Measurements from ENCODE around the gene CILP.

CILP gene

DNA sequence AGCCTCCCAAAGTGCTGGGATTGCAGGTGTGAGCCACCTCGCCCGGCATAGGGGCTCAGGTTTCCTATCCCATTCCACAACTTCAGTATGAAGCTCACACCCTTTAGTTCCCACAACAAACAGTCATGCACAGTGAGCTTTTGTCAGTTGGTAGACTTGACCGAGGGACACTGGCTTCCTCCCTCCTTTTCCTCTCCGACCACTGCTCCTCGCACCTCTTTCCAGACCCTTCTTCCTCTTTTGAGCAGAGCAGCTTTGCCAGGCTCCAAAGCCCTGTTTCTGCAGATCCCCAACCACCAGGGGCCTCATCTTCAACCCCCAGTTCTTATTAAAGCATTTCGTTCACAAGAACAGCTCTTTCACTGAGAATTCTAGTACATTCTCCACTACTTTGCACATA lies 12.7 kb upstream of the CILP start:
- DNase-seq, result no peak

DNA sequence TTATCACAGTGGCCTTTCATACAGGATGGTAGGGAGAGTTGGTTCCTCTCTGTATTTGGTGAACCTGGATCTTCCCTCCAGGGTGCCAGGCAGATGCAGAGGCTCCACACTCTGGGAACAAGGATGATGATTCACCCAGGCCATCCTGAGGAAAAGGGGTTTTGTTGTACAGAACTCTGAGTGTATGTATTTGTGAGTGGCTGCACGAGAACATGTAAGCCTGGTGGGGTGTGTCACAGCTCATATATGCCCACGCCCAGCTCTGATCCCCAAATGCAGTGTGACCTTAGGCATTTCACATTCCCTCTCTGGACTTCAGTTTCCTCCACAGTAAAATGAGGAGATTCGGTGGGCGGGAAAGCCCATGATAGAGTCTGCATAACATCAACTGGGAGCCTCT lies 11.6 kb upstream of the CILP start:
- DNase-seq, result no peak

DNA sequence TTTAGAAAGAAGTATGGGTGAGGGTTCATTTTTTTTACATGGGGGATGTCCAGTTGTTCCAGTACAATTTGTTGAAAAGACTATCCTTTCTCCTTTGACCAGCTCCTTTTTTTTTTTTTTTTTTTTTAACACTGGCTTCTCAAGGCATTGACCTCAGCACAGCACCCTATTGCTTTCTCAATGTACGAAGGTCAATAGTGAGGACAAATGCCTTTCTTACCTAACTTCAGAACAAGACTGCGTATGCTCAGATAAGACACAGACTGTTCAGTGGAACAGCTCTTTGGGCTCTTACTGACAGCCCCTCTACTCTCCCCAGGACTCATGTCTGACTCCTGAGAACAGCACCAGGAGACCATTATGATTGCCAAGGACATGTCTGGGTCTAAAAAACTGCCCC lies 10.4 kb upstream of the CILP start:
- DNase-seq, result no peak

DNA sequence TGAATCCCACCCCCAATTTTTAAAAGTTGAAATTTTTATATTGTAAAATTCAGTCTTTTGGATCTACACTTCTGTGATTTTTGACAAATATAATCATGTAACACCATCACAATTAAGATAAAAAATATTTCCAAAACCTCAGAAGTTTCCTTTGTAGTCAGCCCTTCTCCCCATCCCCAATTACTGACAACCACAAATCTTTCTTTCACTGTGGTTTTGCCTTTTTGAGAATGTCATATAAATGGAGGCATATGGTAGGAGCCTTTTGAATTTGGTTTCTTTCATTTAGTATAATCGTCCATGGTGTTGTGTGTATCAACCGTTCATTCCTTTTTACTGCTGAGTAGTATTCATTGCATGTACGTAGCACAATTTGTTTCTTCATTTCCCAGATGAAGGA lies 7.9 kb upstream of the CILP start:
- DNase-seq, result no peak

DNA sequence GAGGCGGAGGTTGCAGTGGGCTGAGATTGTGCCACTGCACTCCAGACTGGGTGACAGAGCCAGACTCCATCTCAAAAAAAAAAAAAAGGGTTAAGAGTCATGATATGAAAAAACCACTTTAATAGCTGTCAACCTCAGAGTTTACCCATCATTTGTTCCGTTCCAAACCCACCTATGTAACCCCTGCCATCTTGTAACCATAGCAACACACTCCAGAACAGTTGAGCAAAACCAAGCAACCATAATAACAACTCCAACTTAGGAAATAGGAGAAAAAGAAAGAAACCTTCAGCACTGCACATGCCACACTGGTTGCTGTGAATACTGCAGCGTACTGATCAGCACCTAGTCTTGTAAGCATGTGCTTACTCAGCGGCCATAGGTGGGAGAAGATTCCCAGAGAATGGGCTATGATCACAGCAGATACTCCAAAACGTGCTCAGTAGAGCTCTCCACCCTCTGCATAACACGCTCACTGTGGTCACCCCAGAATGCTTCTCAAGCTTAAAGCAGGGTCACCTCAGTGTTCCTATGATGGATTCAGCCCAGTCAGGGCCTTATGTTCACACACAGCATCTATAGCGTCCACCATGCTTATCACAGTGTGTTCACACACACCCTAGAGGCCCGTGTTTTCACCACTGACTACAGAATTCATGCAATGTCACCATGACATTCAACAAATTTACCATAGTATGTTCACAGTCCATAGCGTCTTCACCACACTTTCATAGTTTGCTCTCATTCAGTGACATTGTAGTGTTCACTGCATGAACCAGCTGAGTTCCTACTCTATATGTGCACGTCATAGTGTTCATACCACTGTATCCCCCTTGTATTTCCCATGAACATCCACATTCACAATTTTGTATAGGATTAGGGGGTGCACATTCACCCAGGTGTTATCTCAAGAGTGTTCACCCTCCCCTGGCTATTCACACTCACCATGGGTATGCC lies 6.5 kb upstream of the CILP start:
- no peak for DNase-seq

DNA sequence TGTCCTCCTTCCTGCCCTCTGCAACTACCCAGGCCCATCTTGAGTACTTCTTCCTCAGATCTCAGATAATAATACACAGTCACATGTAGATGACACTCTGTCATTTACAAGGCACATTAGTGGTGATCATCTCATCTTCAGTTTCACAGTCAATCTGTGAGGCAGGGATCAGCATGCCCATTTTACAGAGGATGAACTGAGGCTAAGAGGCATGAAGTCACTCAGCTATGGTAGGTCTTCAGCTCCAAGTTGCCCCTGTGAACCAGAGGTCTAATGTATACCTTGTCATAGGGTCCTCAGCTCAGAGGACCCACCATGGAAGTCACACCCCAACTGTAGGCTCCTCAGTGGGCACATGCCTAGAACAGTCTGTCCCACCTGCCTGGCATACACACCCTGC lies 4.2 kb upstream of the CILP start:
- DNase-seq, result no peak

DNA sequence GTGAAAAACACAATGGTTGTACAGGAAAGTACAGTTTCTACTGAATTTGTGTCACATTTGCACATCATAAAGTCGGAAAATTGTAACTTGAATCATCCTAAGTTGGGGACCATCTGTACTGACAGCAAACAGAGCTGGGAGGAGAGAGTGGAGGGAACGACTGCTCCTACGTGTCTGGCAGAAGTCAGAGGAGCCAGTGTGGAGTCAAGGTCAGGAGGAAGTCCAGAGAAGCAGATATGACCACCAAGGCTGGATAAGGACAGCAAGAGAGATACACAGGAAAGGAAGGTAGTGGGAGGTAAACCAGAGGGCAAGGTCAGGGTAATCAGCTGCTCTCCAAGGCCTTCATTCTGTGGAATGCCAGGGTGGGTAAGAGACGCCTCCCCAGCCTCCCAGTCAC lies 2.7 kb upstream of the CILP start:
- no peak for DNase-seq

DNA sequence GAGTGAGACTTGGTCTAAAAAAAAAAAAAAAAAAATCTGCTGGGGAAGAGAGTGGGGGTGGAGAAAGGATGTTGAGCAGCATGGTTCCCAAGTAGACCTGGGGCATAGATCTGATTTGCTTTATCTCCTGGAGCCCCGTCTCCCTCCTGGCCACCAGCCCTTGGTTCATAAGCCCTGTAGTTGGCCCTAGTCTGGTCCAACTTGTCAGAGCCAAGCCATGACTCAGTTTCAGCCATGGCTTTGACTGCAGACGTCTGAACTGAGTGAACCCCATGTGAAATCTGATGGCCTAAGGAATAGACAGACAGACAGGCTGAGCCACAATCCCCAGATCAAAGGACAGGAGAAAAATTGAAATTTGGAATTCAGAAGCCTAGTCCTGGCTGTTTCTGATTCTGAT lies 2.0 kb upstream of the CILP start:
- DNase-seq, result no peak

DNA sequence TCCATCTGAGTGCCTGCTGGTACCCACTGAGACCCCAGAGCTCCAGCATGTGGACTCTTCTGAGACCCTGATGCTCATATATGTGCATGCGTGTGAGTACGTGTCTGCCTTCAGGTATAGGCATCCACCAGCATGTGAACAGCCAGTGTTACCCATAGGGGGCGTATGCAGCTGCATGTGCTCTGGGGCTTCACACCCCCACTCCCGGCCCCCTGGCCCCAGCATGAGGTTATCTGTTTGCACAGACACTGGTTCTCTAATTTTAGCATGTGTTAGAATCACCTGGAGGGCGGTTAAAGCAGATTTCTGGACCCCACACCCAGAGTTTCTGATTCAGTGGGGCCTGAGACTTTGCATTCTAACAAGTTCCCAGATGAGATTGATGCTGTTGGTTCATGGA lies 824 bp upstream of the CILP start:
- no peak for DNase-seq

DNA sequence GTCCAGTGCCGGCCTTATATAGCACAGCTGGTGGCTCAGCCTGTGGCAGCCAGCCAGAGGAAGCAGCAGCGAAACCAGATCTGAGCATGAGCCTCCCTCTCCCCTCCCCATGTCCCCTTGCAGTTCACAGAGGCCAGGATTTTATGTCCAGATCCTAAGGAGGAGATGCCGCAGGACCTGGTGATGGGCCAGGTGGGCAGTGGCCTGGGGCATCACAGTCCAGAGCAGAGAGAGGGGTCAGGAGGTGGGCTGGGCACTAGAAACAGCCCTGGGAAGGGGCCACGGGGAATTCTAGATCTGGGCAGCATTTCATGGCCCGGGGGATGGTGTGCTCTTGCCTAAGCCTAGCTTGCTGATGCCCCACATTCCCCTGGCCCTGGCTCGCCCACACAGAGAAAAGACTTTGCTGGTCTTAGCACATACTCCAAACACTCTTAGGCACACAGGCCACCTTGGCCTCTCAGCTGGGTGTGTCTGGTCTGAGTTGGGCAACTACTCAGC lies 259 bp upstream of the CILP start:
- DNase-seq, result no peak

DNA sequence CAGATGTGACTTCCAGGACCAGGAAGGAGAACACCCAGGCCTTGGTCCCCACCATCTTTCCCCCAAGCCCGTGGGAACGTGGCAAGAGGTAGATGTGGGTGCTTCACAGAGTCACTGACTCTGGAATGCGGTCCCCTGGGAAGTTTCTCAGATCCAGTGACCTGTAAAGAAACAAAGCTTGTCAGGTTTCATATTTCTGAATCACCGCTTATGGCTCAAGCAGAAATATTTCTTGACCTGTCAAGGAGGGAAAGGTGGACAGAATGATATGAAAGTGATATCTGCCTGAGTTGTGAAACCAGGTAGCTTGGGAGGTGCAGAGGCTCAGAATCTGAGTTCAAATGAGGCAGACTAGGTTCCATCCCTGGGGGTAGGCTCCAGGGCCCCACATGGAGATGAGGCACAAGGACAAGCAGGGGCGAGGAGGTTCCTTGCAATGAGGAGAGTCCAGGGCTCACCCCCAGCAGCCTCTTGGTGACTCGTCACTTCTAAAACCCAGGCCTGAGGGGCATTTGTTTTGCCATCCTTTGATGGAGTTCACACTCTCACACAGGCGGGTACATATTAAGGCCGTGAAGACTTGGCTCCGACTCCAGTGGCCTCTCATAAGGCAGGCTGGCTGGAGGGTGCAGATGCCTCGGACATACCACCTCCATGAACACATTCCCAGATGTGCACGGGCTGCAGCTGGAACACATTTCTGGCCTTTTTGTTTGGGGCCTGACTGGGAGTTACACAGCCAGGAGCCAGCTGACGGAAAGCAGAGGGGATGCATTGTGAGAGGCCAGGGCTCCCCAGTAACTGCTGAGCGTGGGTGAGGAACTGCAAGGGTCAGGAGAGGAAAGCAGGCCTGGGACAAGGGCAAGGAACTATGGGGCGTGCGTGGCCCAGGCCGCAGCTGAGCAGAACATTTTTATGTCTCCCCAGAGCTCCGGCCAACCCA lies 1.3 kb downstream of the CILP start:
- no peak for DNase-seq

DNA sequence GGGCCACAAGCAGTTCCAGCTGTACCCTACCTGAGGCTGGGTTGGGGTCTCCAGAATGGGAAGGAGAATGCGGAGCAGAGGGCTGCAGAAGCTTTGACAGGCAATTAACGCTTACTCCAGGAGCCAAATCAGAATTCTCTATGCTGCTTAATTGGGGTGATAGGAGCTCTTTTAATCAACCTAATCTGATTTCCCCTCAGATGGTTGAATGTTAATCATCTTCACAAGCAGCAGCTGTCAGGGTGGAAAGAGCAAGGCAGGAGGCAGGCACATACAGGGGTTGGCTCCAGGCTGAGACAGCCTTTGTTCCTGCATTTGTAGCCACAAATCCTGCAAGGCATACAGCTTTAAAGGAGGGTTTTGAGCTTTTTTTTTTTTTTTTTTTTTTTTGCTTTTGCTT lies 2.6 kb downstream of the CILP start:
- DNase-seq, result no peak

DNA sequence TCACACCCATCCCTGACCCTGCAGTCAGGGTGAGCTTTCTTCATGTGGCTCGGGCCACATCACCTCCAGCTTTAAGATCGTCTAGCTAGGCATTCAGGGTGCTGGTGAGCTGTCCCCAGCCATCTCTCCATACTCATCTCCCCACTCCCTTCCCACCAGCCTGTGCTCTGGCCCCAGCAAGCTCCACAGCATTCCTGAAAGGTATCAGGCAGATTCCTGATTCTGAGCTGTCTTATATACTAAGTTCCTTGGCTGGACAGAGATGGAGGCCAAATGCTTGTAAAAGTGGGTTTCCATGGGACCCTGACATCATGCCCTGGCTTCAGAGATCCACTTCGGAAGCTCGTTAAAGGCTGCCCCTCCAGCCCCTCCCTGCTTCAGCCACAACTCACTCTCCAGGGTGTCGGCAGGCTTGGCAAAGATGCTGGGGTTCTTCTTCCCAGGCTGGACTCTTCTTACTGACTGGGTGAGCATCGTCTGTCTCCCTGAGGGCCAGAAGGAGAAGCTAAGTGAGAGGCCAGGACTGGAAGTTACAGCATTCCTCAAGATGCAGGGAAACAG lies 3.9 kb downstream of the CILP start:
- no peak for DNase-seq

DNA sequence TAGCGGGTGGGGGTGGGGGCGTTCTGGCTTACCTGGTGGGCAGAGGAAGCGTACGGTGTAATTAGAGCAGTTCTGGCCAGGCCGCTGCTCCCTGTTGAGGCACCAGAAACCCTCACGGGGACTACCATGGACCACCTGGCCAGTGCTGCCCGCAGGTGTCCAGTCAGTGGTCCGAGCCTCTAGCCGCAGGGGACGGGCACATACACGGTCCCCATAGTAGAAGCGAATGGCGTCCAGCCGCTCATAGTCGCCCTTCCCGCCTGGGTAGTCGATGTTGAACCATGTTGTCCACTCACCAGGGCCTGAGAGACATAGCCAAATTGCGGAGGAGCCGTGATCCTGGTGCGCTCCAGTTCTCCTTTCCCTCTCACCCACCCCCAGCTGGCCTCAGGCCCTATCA lies 4.5 kb downstream of the CILP start:
- no peak for DNase-seq

DNA sequence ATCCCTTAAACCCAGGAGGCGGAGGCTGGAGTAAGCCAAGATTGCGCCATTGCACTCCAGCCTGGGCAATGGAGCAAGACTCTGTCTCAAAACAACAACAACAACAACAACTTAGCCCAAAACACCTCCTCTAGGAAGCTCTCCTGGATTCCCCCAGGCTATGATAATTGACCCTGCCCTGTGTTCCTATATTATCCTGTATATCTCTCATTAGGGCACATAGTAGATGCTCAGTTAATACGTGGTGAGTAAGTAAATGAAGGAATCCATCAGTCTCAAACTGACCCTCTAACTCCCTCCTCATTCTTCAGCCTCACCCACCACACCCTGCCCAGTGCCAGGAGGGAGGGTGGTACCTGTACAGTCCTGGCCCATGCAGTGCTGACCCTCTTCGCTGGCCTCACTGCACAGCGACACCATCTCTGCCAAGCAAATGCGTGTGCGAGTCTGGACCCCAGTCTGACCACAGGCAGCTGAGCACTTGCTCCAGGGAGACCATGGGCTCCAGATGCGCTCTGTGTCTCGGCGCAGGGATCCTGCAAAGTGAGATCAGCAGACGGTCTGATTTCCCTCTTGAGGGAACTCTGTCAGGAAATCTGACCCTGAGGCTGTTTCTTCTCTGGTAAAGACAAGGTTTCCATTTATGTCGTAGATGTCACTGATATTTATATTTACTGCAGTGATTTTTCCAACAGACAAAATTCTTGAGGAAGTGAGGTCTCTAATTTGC lies 6.2 kb downstream of the CILP start:
- DNase-seq, result no peak

DNA sequence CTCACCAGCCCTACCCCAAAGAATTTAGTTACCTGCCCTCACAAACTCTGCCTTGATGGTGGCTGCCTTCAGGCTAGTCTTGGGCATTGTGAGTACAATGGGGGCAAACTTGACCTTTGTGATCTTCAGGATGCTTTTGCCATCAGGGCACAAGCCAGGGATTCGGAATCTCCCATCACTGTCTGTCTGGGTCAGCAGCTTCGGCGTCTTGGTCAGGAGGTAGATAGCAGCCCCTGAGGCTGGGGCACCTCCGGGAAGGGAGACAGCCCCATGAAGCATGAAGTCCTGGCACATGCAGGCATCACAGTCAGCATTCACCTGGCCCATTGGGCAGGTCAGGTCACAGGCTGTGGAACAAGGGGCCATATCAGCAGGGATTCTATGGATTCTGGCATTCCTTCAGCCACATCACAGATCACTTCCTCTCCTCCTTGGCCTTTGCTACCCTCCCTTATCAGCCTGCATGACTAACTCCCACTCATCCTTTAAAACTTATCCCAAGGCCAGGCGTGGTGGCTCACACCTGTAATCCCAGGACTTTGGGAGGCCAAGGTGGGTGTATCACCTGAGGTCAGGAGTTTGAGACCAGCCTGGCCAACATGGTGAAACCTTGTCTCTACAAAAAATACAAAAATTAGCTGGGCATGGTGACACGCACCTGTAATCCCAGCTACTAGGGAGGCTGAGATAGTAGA lies 6.9 kb downstream of the CILP start:
- DNase-seq, result no peak

DNA sequence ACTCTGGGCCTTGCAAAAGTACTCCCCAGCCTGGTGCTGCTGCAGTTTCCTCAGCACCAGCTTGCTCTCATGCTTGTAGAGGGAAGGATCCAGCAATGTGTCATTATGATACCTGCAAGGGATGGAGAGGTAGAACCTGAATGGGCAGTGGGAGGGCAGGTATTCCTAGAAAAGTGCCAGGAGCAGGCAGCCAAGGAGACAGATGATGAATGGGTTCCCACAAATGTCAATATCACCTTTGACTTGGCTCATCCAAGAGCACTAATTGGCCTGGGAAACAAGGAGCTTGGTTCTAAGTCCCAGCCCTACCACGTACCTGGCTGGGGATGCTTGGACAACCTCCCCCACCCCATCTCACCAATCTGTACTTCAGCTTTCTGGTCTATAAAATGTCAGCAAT lies 9.4 kb downstream of the CILP start:
- no peak for DNase-seq

DNA sequence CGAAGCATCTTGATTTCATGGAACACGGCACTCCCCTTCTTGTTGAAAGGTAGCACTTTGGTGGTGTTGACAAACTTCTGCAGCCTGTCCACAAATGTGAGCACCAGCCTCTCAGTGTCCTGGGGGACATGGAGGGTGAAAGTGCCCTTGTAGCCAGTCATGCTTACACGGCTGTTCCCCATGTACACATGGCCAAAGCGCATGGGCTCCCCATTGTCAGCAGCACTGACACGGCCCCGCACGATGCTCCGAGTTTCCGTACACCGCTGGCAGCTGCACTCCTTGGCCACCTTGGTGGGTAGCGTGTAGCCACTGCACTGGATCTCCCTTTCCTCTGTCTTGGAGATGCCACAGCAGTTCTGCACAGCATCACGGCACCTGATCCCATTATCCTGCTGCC lies 12.7 kb downstream of the CILP start:
- DNase-seq, result no peak

DNA sequence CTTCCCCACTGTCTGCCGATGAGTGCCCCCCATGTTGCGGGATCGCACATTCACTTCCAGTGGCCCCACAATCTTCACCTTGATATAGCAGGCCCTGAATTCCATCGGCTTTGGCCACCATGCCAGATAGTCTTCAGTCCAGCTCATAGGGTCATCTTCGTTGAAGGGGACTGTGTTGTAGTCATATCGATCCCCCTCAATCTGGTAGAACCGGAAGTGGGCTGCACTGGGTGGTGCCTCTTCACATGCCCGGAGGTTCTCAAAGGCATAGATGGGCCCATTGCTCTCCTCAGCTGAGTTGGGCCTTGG lies 14.0 kb downstream of the CILP start:
- DNase-seq, result no peak

DNA sequence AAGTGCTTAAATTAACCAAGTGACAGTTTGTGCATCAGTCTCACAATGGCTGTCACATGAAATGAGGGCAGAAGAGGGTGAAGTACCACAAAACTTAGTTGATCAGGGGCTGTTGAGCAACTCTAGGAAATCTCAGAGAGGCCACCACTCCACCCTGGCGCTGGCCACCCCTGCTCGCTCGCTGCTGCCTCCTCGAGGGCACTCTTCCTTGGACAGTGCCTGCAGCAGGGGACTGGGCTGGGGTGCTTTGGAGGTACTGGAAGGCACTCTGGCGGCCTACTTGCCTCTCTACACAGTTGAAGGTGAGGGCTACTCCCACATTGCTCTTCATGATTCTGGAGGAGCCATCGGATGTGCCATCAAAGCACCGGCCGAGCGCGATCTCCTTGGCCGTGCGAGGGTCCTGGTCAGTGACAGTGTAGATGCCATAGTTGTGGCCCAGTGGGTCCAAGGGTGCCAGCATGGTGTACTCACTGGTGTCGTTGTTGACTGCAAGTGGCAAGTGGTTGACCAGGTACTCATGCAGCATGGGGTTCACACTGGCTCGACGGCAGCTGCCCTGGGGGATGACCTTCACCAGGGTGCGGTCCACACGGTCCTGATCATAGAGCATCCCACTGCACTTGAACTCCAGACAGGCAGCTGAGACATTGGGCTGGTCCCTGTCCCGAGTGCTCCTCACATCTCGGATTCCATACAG lies 14.5 kb downstream of the CILP start:
- no peak for DNase-seq

DNA sequence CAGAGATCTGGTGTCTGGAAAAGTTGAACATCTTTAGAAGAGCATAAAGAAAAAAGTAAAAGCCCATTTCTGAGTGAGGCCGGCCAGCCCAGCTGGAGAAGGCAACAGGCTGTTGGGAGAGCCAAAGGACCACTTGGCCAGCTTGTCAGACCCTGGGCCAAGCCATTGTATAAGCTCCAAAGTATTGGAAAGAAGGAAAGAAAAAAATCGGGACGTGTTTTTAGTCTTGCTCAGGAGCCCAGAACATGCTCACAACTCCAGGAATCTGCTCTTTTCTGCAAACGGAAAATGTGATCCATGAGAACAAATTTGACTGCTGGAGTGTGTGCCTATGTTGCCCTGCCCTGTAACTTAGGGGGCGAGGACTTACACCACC lies 15.7 kb downstream of the CILP start:
- no peak for DNase-seq

All from NCI-H774 (cell line).